Fibroblast of lung (primary cell): ENCODE results near the gene ARRDC2.

Experiments
- CTCF ChIP-seq, 2 donors: IDR thresholded peaks in 1 of 2; conservative IDR thresholded peaks in 1 of 2; 1 replicate in 1 of 2; 2 replicates in 1 of 2; pipeline ENCODE4 v1.5.1; 2011 to 2012; ENCODE audit warnings: low read length in 2 of 2, control low read depth in 1 of 2, inconsistent platforms in 1 of 2, low read depth in 1 of 2, mild to moderate bottlenecking in 1 of 2
- EZH2 ChIP-seq: IDR thresholded peaks from 2 replicates; pipeline ENCODE4 v1.5.1; 2012; ENCODE audit warnings: low read length, control low read depth, mild to moderate bottlenecking; ENCODE audit errors: missing control alignments

DNA sequence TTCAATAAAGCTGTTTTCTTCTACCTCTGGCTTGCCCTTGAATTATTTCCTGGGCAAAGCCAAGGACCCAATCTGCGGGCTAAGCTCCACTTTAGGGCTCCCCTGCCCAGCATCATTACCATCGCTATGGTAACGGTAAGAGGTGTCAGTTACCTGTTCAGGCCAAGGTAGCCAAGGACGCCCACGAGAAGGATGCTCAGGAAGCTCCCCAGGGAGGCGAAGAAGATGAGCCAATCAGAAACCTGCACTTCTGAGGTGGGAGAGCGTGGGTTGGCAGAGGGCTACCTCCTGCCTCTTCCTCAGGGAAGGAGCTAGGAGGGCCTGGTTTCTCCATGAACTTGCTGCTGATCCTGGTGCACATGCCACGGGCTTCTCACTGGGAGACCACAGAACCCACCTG is 54.1 kb downstream of the ARRDC2 start:
- TF ChIP-seq CTCF (conservative IDR thresholded peaks at IDR 0.05 in 1 of 2, IDR thresholded peaks at IDR 0.05 in 1 of 2; ENCODE audit: low read depth in 1 of 2, low read length in 2 of 2) (no peak), EZH2 (no peak)
